HCT116 (cell line): ENCODE results near the gene STRBP.

Source experiments
- CBX3 ChIP-seq: IDR thresholded peaks from 2 replicates; pipeline ENCODE4 v1.6.1; 2012; ENCODE audit warnings: low read depth
- CTCF ChIP-seq, 3 experiments: fragments of 200-600 bp in 1 of 3; sonication (generic) in 1 of 3; IDR thresholded peaks in 2 of 3; conservative IDR thresholded peaks in 1 of 3; 2 replicates each; pipeline ENCODE4 v1.5.1; 2012 to 2017; ENCODE audit warnings: low read depth in 2 of 3, low read length in 2 of 3, antibody characterized with exemption in 1 of 3, borderline replicate concordance in 1 of 3, control low read depth in 1 of 3, mild to moderate bottlenecking in 1 of 3, mixed read lengths in 1 of 3, mixed run types in 1 of 3, moderate library complexity in 1 of 3; ENCODE audit not compliant: insufficient read depth in 1 of 3
- EGR1 ChIP-seq: IDR thresholded peaks from 2 replicates; pipeline ENCODE4 v1.6.1; 2012; ENCODE audit warnings: low read depth
- EZH2 ChIP-seq: fragments of 200-600 bp; sonication (generic); IDR thresholded peaks from 2 replicates; pipeline ENCODE4 v1.6.1; 2017; ENCODE audit warnings: antibody characterized with exemption, mixed run types
- EZH2phosphoT487 ChIP-seq: fragments of 200-600 bp; IDR thresholded peaks from 2 replicates; pipeline ENCODE4 v1.6.1; 2018; ENCODE audit warnings: antibody characterized with exemption, borderline replicate concordance
- POLR2A ChIP-seq: IDR thresholded peaks from 2 replicates; pipeline ENCODE4 v1.7.0; 2011; ENCODE audit warnings: borderline replicate concordance; ENCODE audit not compliant: insufficient read depth, insufficient read length; ENCODE audit errors: extremely low read depth
- POLR2AphosphoS5 ChIP-seq: IDR thresholded peaks from 2 replicates; pipeline ENCODE4 v1.6.1; 2011; ENCODE audit warnings: mild to moderate bottlenecking, low read depth, low read length, moderate library complexity
- RAD21 ChIP-seq: IDR thresholded peaks from 2 replicates; pipeline ENCODE4 v1.6.1; 2012; ENCODE audit warnings: low read depth, mild to moderate bottlenecking
- ZNF274 ChIP-seq: fragments of 200-500 bp; sonication (Bioruptor generic); IDR thresholded peaks from 2 replicates; pipeline ENCODE4 v1.6.1; 2014; ENCODE audit warnings: mild to moderate bottlenecking, low read depth, low read length, inconsistent platforms
- TF ChIP-seq, protein P1 (sequence below): IDR thresholded peaks from 2 replicates; pipeline ENCODE4 v1.6.1; 2012; ENCODE audit warnings: low read depth

- TF ChIP-seq EZH2 (no peak), CTCF (IDR thresholded peaks at IDR 0.05 in 2 of 3, conservative IDR thresholded peaks at IDR 0.05 in 1 of 3; ENCODE audit: borderline replicate concordance in 1 of 3, insufficient read depth in 1 of 3, low read depth in 2 of 3, low read length in 2 of 3) (no peak), POLR2AphosphoS5 (no peak), EZH2phosphoT487 (no peak), EGR1 (no peak), POLR2A (no peak), CBX3 (no peak), ZNF274 (no peak), RAD21 (no peak)
- TF ChIP-seq, protein P1, sequence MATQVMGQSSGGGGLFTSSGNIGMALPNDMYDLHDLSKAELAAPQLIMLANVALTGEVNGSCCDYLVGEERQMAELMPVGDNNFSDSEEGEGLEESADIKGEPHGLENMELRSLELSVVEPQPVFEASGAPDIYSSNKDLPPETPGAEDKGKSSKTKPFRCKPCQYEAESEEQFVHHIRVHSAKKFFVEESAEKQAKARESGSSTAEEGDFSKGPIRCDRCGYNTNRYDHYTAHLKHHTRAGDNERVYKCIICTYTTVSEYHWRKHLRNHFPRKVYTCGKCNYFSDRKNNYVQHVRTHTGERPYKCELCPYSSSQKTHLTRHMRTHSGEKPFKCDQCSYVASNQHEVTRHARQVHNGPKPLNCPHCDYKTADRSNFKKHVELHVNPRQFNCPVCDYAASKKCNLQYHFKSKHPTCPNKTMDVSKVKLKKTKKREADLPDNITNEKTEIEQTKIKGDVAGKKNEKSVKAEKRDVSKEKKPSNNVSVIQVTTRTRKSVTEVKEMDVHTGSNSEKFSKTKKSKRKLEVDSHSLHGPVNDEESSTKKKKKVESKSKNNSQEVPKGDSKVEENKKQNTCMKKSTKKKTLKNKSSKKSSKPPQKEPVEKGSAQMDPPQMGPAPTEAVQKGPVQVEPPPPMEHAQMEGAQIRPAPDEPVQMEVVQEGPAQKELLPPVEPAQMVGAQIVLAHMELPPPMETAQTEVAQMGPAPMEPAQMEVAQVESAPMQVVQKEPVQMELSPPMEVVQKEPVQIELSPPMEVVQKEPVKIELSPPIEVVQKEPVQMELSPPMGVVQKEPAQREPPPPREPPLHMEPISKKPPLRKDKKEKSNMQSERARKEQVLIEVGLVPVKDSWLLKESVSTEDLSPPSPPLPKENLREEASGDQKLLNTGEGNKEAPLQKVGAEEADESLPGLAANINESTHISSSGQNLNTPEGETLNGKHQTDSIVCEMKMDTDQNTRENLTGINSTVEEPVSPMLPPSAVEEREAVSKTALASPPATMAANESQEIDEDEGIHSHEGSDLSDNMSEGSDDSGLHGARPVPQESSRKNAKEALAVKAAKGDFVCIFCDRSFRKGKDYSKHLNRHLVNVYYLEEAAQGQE = no peak
These were observed 98.5 kb downstream of the STRBP start for GRCh38 chr9:123169926-123170325.
